ENCODE measurements around the gene THRB. TPM values are rescaled to one million over a fixed set of nuclear protein-coding genes. Genes with fewer than 3 reads are reported as not detected.

The THRB gene
- total and polyA plus RNA-seq, 9 of the 15 experiments (the other 6 are each of a cell fraction or from before 2014, with no cell fraction given): 1.7 to 14.9 (median 6.9) TPM

- Histone ChIP-seq H3K27ac (ENCODE audit: extremely low read depth, low read depth, low read length) (no peak overlapping the region), H3K9ac (ENCODE audit: insufficient read depth in 1 of 2, low read depth in 2 of 2, low read length in 2 of 2) (no peak overlapping the region), H3K27me3 (ENCODE audit: control insufficient read depth in 2 of 2, insufficient read depth in 2 of 2, low read length in 2 of 2) (no peaks in the 10 kb centered on the region), H3K36me3 (ENCODE audit: control insufficient read depth, insufficient read depth, low read length) (no peaks in the 10 kb centered on the region), H3K4me3 (no peak overlapping the region), H3K9me1 (ENCODE audit: control insufficient read depth, insufficient read depth, low read length) (no peaks in the 10 kb centered on the region), H3K79me2 (ENCODE audit: control insufficient read depth, insufficient read depth, low read length) (no peaks in the 10 kb centered on the region), H2AFZ (ENCODE audit: low read depth, low read length) (no peak overlapping the region), H3K4me1 (replicated peaks in 1 of 2; ENCODE audit: control insufficient read depth in 2 of 2, insufficient read depth in 2 of 2, low read length in 2 of 2) (no peaks in the 10 kb centered on the region), H3K9me3 (replicated peaks; ENCODE audit: control insufficient read depth, insufficient read depth, low read depth, low read length) (no peaks in the 10 kb centered on the region), H3K4me2 (ENCODE audit: insufficient read depth, low read length) (no peak overlapping the region), H4K20me1 (replicated peaks; ENCODE audit: control insufficient read depth, insufficient read depth, low read length) (no peaks in the 10 kb centered on the region)
- intact Hi-C loops (cut with micrococcal nuclease) (no loop called here), in situ Hi-C loops (cut with MboI) (no loop called here)
- ChIA-PET POLR2A (interaction anchor here (0.6 to 1.5 kb wide), 4 partner anchors 10 to 254 kb away, joined by 3 to 4 read pairs (median 3); no protein-coding TSS in a partner anchor), CTCF (ENCODE audit: low intra/inter-chr PET ratio) (no interaction called here)
- DNase-seq (ENCODE audit: extremely low read depth in 1 of 4, low spot score in 3 of 4): no peak
- FAIRE-seq: no peak
- WGBS (ENCODE audit: insufficient coverage, low coverage, missing lambda C conversion rate): 30% methylated on average over 5 of the region's 5 CpGs
- ATAC-seq: peak; percentile 57
- no TSS peak for BruUV-seq (replicated peaks)
- TF ChIP-seq XRCC3 (IDR thresholded peaks at IDR 0.05) (no peak), ZBTB2 (IDR thresholded peaks at IDR 0.05) (no peak), NCOA4 (IDR thresholded peaks at IDR 0.05; ENCODE audit: partially characterized antibody) (no peak), CBX8 (IDR thresholded peaks at IDR 0.05; ENCODE audit: borderline replicate concordance, extremely low read depth, low read depth, low read length, poor library complexity, severe bottlenecking) (no peak), THRA (IDR thresholded peaks at IDR 0.05) (no peak)
- TF ChIP-seq, protein P1, sequence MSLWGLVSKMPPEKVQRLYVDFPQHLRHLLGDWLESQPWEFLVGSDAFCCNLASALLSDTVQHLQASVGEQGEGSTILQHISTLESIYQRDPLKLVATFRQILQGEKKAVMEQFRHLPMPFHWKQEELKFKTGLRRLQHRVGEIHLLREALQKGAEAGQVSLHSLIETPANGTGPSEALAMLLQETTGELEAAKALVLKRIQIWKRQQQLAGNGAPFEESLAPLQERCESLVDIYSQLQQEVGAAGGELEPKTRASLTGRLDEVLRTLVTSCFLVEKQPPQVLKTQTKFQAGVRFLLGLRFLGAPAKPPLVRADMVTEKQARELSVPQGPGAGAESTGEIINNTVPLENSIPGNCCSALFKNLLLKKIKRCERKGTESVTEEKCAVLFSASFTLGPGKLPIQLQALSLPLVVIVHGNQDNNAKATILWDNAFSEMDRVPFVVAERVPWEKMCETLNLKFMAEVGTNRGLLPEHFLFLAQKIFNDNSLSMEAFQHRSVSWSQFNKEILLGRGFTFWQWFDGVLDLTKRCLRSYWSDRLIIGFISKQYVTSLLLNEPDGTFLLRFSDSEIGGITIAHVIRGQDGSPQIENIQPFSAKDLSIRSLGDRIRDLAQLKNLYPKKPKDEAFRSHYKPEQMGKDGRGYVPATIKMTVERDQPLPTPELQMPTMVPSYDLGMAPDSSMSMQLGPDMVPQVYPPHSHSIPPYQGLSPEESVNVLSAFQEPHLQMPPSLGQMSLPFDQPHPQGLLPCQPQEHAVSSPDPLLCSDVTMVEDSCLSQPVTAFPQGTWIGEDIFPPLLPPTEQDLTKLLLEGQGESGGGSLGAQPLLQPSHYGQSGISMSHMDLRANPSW (CRISPR knock-in tag; IDR thresholded peaks at IDR 0.05): no peak
- TF ChIP-seq, protein P2, sequence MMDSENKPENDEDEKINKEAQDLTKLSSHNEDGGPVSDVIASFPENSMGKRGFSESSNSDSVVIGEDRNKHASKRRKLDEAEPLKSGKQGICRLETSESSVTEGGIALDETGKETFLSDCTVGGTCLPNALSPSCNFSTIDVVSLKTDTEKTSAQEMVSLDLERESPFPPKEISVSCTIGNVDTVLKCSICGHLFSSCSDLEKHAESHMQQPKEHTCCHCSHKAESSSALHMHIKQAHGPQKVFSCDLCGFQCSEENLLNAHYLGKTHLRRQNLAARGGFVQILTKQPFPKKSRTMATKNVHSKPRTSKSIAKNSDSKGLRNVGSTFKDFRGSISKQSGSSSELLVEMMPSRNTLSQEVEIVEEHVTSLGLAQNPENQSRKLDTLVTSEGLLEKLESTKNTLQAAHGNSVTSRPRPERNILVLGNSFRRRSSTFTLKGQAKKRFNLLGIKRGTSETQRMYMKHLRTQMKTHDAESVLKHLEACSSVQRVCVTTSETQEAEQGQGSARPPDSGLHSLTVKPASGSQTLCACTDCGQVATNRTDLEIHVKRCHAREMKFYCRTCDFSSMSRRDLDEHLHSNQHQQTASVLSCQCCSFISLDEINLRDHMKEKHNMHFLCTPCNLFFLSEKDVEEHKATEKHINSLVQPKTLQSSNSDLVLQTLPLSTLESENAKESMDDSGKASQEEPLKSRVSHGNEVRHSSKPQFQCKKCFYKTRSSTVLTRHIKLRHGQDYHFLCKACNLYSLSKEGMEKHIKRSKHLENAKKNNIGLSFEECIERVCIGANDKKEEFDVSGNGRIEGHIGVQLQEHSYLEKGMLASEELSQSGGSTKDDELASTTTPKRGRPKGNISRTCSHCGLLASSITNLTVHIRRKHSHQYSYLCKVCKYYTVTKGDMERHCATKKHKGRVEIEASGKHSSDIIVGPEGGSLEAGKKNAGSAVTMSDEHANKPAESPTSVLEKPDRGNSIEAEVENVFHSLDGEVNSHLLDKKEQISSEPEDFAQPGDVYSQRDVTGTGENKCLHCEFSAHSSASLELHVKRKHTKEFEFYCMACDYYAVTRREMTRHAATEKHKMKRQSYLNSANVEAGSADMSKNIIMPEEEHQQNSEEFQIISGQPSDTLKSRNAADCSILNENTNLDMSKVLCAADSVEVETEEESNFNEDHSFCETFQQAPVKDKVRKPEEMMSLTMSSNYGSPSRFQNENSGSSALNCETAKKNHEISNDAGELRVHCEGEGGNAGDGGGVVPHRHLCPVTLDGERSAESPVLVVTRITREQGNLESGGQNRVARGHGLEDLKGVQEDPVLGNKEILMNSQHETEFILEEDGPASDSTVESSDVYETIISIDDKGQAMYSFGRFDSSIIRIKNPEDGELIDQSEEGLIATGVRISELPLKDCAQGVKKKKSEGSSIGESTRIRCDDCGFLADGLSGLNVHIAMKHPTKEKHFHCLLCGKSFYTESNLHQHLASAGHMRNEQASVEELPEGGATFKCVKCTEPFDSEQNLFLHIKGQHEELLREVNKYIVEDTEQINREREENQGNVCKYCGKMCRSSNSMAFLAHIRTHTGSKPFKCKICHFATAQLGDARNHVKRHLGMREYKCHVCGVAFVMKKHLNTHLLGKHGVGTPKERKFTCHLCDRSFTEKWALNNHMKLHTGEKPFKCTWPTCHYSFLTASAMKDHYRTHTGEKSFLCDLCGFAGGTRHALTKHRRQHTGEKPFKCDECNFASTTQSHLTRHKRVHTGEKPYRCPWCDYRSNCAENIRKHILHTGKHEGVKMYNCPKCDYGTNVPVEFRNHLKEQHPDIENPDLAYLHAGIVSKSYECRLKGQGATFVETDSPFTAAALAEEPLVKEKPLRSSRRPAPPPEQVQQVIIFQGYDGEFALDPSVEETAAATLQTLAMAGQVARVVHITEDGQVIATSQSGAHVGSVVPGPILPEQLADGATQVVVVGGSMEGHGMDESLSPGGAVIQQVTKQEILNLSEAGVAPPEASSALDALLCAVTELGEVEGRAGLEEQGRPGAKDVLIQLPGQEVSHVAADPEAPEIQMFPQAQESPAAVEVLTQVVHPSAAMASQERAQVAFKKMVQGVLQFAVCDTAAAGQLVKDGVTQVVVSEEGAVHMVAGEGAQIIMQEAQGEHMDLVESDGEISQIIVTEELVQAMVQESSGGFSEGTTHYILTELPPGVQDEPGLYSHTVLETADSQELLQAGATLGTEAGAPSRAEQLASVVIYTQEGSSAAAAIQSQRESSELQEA (IDR thresholded peaks at IDR 0.05; ENCODE audit: low read depth): no peak
Observed at GRCh38 chr3:24401090-24401810, 93.4 kb downstream of the THRB start.

Data from K562 (cell line).